ENCODE results near the gene FAM89A.
"Not testable (repeated sequence)": the region's sequence is repeated elsewhere in the genome, so short reads cannot be mapped to it uniquely, and the experiment has no call there.

DNA sequence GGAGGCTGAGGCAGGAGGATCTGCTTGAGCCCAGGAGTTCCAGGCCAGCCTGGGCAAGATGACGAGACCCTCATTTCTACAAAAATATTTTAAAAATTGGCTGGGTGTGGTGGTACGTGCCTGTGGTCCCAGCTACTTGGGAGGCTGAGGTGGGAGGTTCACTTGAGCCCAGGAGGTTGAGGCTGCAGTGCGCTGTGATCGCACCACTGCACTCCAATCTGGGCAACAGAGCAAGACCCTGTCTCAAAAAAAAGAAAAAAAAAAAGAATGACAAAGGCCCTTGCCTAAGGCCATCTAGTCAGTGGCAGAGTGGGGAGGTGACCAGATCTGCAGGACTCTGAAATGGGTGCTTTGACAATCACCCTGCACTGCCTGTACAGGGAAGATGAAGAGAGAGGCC, 10.8 kb downstream of the FAM89A start:
- TF ChIP-seq, protein P1, sequence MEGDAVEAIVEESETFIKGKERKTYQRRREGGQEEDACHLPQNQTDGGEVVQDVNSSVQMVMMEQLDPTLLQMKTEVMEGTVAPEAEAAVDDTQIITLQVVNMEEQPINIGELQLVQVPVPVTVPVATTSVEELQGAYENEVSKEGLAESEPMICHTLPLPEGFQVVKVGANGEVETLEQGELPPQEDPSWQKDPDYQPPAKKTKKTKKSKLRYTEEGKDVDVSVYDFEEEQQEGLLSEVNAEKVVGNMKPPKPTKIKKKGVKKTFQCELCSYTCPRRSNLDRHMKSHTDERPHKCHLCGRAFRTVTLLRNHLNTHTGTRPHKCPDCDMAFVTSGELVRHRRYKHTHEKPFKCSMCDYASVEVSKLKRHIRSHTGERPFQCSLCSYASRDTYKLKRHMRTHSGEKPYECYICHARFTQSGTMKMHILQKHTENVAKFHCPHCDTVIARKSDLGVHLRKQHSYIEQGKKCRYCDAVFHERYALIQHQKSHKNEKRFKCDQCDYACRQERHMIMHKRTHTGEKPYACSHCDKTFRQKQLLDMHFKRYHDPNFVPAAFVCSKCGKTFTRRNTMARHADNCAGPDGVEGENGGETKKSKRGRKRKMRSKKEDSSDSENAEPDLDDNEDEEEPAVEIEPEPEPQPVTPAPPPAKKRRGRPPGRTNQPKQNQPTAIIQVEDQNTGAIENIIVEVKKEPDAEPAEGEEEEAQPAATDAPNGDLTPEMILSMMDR (conservative IDR thresholded peaks at IDR 0.05) = not testable (repeated sequence)
- not testable (repeated sequence) for TF ChIP-seq EZH2 (IDR thresholded peaks at IDR 0.05; ENCODE audit: low read depth)
